NB4 (cell line): ENCODE results near the gene MPRIP.

Experiments
- MYC ChIP-seq: IDR thresholded peaks from 2 replicates; pipeline ENCODE4 v1.6.1; 2011; ENCODE audit warnings: low read depth, low read length
- POLR2A ChIP-seq: IDR thresholded peaks from 2 replicates; pipeline ENCODE4 v1.6.1; 2011; ENCODE audit warnings: mild to moderate bottlenecking; ENCODE audit not compliant: insufficient read length; ENCODE audit errors: extremely low read depth
- TF ChIP-seq, protein P1 (sequence below): IDR thresholded peaks from one replicate; pipeline ENCODE4 v1.5.1; 2012; ENCODE audit warnings: low read depth, low read length
- TF ChIP-seq, protein P2 (sequence below): IDR thresholded peaks from 2 replicates; pipeline ENCODE4 v1.6.1; 2011; ENCODE audit warnings: low read depth, low read length

DNA sequence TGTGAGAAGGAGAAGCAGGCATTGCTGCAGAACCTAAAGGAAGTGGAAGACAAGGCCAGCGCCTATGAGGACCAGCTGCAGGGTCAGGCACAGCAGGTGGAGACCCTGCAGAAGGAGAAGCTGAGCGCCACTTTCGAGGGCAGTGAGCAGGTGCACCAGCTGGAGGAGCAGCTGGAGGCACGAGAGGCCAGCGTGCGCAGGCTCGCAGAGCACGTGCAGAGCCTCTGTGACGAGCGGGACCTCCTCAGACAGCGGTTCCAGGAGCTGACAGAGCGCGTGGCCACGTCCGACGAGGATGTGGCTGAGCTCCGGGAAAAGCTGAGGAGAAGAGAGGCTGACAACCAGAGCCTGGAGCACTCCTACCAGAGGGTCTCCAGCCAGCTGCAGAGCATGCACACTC lies 122.4 kb downstream of the MPRIP start:
- TF ChIP-seq, protein P1, sequence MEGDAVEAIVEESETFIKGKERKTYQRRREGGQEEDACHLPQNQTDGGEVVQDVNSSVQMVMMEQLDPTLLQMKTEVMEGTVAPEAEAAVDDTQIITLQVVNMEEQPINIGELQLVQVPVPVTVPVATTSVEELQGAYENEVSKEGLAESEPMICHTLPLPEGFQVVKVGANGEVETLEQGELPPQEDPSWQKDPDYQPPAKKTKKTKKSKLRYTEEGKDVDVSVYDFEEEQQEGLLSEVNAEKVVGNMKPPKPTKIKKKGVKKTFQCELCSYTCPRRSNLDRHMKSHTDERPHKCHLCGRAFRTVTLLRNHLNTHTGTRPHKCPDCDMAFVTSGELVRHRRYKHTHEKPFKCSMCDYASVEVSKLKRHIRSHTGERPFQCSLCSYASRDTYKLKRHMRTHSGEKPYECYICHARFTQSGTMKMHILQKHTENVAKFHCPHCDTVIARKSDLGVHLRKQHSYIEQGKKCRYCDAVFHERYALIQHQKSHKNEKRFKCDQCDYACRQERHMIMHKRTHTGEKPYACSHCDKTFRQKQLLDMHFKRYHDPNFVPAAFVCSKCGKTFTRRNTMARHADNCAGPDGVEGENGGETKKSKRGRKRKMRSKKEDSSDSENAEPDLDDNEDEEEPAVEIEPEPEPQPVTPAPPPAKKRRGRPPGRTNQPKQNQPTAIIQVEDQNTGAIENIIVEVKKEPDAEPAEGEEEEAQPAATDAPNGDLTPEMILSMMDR: no peak
- TF ChIP-seq, protein P2, sequence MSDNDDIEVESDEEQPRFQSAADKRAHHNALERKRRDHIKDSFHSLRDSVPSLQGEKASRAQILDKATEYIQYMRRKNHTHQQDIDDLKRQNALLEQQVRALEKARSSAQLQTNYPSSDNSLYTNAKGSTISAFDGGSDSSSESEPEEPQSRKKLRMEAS: no peak
- TF ChIP-seq POLR2A: no peak
- TF ChIP-seq MYC: no peak
